Esophagus squamous epithelium (tissue), 5 donors: ENCODE data around the gene S100PBP. TPM values are rescaled to one million over a fixed set of nuclear protein-coding genes. Genes with fewer than 3 reads are reported as not detected.

Source experiments
- DNase-seq: peaks from one replicate; lab custom pipeline; 2025; lab: John Stamatoyannopoulos, UW
- H3K27ac ChIP-seq, 4 donors: fragments of 200-600 bp; sonication (generic); one replicate each; pipeline ENCODE4 v1.5.1; 2016 to 2019; ENCODE audit warnings: mild to moderate bottlenecking in 1 of 4
- H3K27me3 ChIP-seq, 4 donors: fragments of 200-600 bp; sonication (generic); 1 replicate in 3 of 4; 2 replicates in 1 of 4; pipeline versions ENCODE4 v1.5.1 to v1.6.0; 2017 to 2021; ENCODE audit warnings: antibody characterized with exemption in 1 of 4
- H3K36me3 ChIP-seq, 3 donors: fragments of 200-600 bp; sonication (generic); one replicate each; pipeline ENCODE4 v1.5.1; 2016 to 2019
- H3K4me1 ChIP-seq, 3 donors: fragments of 200-600 bp; sonication (generic); one replicate each; pipeline ENCODE4 v1.5.1; 2017 to 2019
- H3K4me3 ChIP-seq, 4 donors: fragments of 200-600 bp; sonication (generic); 1 replicate in 3 of 4; 2 replicates in 1 of 4; pipeline ENCODE4 v1.5.1; 2016 to 2019; ENCODE audit warnings: mild to moderate bottlenecking in 2 of 4, moderate library complexity in 1 of 4
- H3K9me3 ChIP-seq, 3 donors: fragments of 200-600 bp; sonication (generic); one replicate each; pipeline ENCODE4 v1.5.1; 2016 to 2019
- CTCF ChIP-seq, 6 experiments: fragments of 450-650 bp in 4 of 6; fragments of 200-600 bp in 2 of 6; sonication (generic) in 2 of 6; IDR thresholded peaks; one replicate each; pipeline ENCODE4 v1.5.1; 2016 to 2019; ENCODE audit warnings: antibody characterized with exemption in 6 of 6, mild to moderate bottlenecking in 4 of 6, moderate library complexity in 4 of 6
- POLR2A ChIP-seq, 4 donors: fragments of 450-650 bp; IDR thresholded peaks; one replicate each; pipeline ENCODE4 v1.6.1; 2017; ENCODE audit warnings: antibody characterized with exemption in 4 of 4, mild to moderate bottlenecking in 4 of 4, moderate library complexity in 3 of 4
- WGBS, 2 donors: methylation state at CpG; one replicate each; pipeline ENCODE4 v1.1.5; 2018; 5-methylcytosine and 5-hydroxymethylcytosine counted together
- intact Hi-C: fragments of 100-400 bp; cut with DNase I; formaldehyde crosslinking; loops from one replicate; pipeline ENCODE4 v1.15.0; 2022
- total RNA-seq, 4 donors: library from RNA; depleted of rRNA; stranded (reverse); fragments of >200 nt; gene quantifications; one replicate each; pipeline ENCODE4 v1.1.0, GENCODE V29; 2016
- donor health status: DM: yes; HTN: yes; CAD: no.

S100PBP gene
- total RNA-seq: 10 to 100 TPM in 2 of 4 donors, 1 to 10 TPM in 2; 6.5 to 20.0 (median 11.9) TPM

- peaks cover 8 to 53% (median 28%) of the 10 kb centered on the region in 3 donors for H3K4me1 ChIP-seq
- H3K36me3 ChIP-seq: no peaks in the 10 kb centered on the region
- no peaks in the 10 kb centered on the region for H3K27me3 ChIP-seq
- H3K27ac ChIP-seq: peak within 1 kb of the TSS; percentile 91 to 99 (median 98)
- no peaks in the 10 kb centered on the region for H3K9me3 ChIP-seq
- peak within 1 kb of the TSS; percentile 81 to 99 (median 98) for H3K4me3 ChIP-seq
- intact Hi-C loops: no loop called here
- peak in 3 of 6 experiments; percentile 9 to 32 (median 13) for TF ChIP-seq CTCF (IDR thresholded peaks at IDR 0.05)
- peak in 3 of 4 donors; percentile 34 to 73 (median 62) for TF ChIP-seq POLR2A (IDR thresholded peaks at IDR 0.05)
- DNase-seq: peak; percentile 91
- 0% methylated on average over 13 to 14 of the region's 55 CpGs for WGBS, 2 donors
Observed at GRCh38 chr1:32817159-32817814, at the start of gene S100PBP, which contains the start of gene YARS1. Gene S100PBP, plus strand, starts transcription at chr1:32817653. Its CDS starts 8,447 bp downstream, at chr1:32826100. Gene YARS1, minus strand, starts transcription at chr1:32817358. Its CDS starts 114 bp downstream, at chr1:32817244.

DNA sequence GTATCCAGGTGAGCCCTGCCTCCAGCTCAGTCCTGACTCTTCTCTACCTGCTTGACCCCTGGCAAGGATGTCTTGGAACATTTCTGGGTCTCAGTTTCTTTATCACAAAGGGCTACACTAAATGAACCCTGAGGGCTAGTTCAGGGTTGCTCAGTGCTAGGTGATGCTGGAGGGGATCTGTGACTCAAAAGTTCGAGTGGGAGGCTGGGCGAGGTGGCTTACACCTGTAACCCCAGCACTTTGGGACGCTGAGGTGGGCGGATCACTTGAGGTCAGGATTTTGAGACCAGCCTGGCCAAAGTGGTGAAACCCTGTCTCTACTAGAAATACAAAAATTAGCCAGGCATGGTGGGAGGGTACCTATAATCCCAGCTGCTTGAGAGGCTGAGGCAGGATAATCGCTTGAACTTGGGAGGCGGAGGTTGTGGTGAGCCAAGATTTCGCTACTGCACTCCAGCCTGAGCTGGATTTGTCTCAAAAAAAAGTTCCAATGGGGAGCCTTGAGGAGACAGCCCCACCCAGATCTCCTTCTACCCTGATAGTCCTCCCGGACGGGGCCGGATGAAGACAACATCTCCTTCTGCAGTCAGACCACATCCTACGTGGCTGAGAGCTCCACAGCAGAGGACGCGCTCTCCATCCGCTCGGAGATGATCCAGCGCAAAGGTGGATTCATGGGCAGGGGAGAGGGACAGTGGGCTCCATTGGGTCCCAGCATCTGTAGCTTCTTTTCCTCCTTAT is 49.2 kb upstream of the S100PBP start:
- Histone ChIP-seq H3K27me3 (no peaks in the 10 kb centered on the region), H3K27ac (peak overlapping the region; percentile 16 to 96 (median 61)), H3K9me3 (no peaks in the 10 kb centered on the region), H3K4me3 (no peak overlapping the region), H3K4me1 (peaks cover 36 to 96% (median 68%) of the 10 kb centered on the region in 3 donors), H3K36me3 (peaks cover 11 to 81% (median 13%) of the 10 kb centered on the region in 3 donors)
- no peak for TF ChIP-seq POLR2A (IDR thresholded peaks at IDR 0.05)
- TF ChIP-seq CTCF (IDR thresholded peaks at IDR 0.05): no peak
- WGBS, 2 donors: 62 to 63% methylated on average over 11 to 16 of the region's 16 CpGs
- DNase-seq: no peak
- intact Hi-C loops: no loop called here

GRCh38 chr1:32769524-32770220 is 47.8 kb upstream of the S100PBP start:
- H3K27me3 ChIP-seq: no peaks in the 10 kb centered on the region
- peak overlapping the region; percentile 17 to 96 (median 48) for H3K27ac ChIP-seq
- no peak overlapping the region for H3K4me3 ChIP-seq
- no peak for DNase-seq
- TF ChIP-seq CTCF (IDR thresholded peaks at IDR 0.05) (no peak), POLR2A (IDR thresholded peaks at IDR 0.05) (no peak)
- H3K9me3 ChIP-seq: no peaks in the 10 kb centered on the region
- peaks cover 36 to 96% (median 59%) of the 10 kb centered on the region in 3 donors for H3K4me1 ChIP-seq
- intact Hi-C loops: loop anchor here (5.0 kb wide), 1 partner anchor 57 kb away; no protein-coding TSS in a partner anchor
- H3K36me3 ChIP-seq: peaks cover 13 to 82% (median 18%) of the 10 kb centered on the region in 3 donors
- WGBS, 2 donors: 27 to 32% methylated on average over 4 to 13 of the region's 32 CpGs

- no peaks in the 10 kb centered on the region for H3K27me3 ChIP-seq
- H3K36me3 ChIP-seq: peaks cover 13 to 82% (median 23%) of the 10 kb centered on the region in 3 donors
- peaks cover 31 to 96% (median 59%) of the 10 kb centered on the region in 3 donors for H3K4me1 ChIP-seq
- intact Hi-C loops: loop anchor here (5.0 kb wide), 1 partner anchor 58 kb away; no protein-coding TSS in a partner anchor
- no peak overlapping the region for H3K4me3 ChIP-seq
- TF ChIP-seq CTCF (IDR thresholded peaks at IDR 0.05) (no peak), POLR2A (IDR thresholded peaks at IDR 0.05) (no peak)
- no peaks in the 10 kb centered on the region for H3K9me3 ChIP-seq
- WGBS, 2 donors: 90 to 94% methylated on average over 7 to 8 of the region's 25 CpGs
- DNase-seq: no peak
- peak overlapping the region; percentile 17 to 96 (median 48) for H3K27ac ChIP-seq
Observed at GRCh38 chr1:32770221-32770731, 47.2 kb upstream of the S100PBP start.
